H1 (cell line): ENCODE data around the gene RCSD1. TPM values are rescaled to one million over a fixed set of nuclear protein-coding genes. Genes with fewer than 3 reads are reported as not detected.

ENCODE experiments used
- CTCF ChIA-PET: fragments of 300-600 bp; sonication (Branson Sonifier 250); formaldehyde crosslinking; loops from one replicate; lab custom pipeline; 2021; ENCODE audit not compliant: partially characterized antibody; lab: Charles Lee
- POLR2A ChIA-PET: fragments of 300-600 bp; sonication (Branson Sonifier 250); formaldehyde crosslinking; loops from one replicate; lab custom pipeline; 2021; ENCODE audit warnings: inconsistent platforms; ENCODE audit not compliant: partially characterized antibody; lab: Charles Lee
- DNase-seq, 2 experiments: peaks; one replicate each; pipeline versions ENCODE4 v3.0.0 to v3.0.0-alpha.2; 2010 to 2022; ENCODE audit warnings: low spot score in 2 of 2, low read depth in 1 of 2, mixed read lengths in 1 of 2
- FAIRE-seq: peaks from 2 replicates; lab custom pipeline; 2011; peaks lifted over from hg19 to GRCh38; lab: Jason Lieb, UNC
- H2AFZ ChIP-seq: 2 replicates; pipeline ENCODE4 v1.8.1; 2012; ENCODE audit warnings: low read length, inconsistent platforms
- H2AK5ac ChIP-seq: 2 replicates; pipeline ENCODE4 v1.6.1; 2013; ENCODE audit warnings: low read depth, low read length
- H2BK120ac ChIP-seq: replicated peaks from 2 replicates; pipeline ENCODE3; 2013; ENCODE audit warnings: low read depth, low read length, inconsistent platforms
- H2BK12ac ChIP-seq: 2 replicates; pipeline ENCODE4 v1.6.1; 2013; ENCODE audit warnings: low read depth, low read length
- H2BK15ac ChIP-seq: 2 replicates; pipeline ENCODE4 v1.6.1; 2013; ENCODE audit warnings: low read length
- H2BK20ac ChIP-seq: 2 replicates; pipeline ENCODE4 v1.6.1; 2013; ENCODE audit warnings: low read length
- H2BK5ac ChIP-seq: 2 replicates; pipeline ENCODE4 v1.6.1; 2013; ENCODE audit warnings: low read depth, low read length
- H3K14ac ChIP-seq: 2 replicates; pipeline ENCODE4 v1.6.1; 2013; ENCODE audit warnings: inconsistent platforms; ENCODE audit not compliant: insufficient read length
- H3K18ac ChIP-seq: 2 replicates; pipeline ENCODE4 v1.6.1; 2013; ENCODE audit warnings: low read length; ENCODE audit errors: extremely low read depth
- H3K23ac ChIP-seq: 2 replicates; pipeline ENCODE4 v1.6.1; 2013; ENCODE audit warnings: inconsistent platforms; ENCODE audit not compliant: insufficient read length
- H3K23me2 ChIP-seq: 2 replicates; pipeline ENCODE4 v1.6.1; 2013; ENCODE audit warnings: low read depth, low read length
- H3K27ac ChIP-seq: 2 replicates; pipeline ENCODE4 v1.6.1; 2011; ENCODE audit warnings: low read depth, low read length, inconsistent platforms
- H3K27me3 ChIP-seq, 4 experiments: replicated peaks in 1 of 4; 1 replicate in 1 of 4; 2 replicates in 3 of 4; pipeline versions ENCODE4 v1.6.1 to v1.8.1; 2011 to 2013; ENCODE audit warnings: low read length in 3 of 4, mild to moderate bottlenecking in 3 of 4, inconsistent platforms in 2 of 4, mixed read lengths in 2 of 4, moderate library complexity in 1 of 4; ENCODE audit not compliant: control insufficient read depth in 3 of 4, insufficient read depth in 3 of 4; ENCODE audit errors: extremely low read depth in 1 of 4
- H3K36me3 ChIP-seq, 4 experiments: 2 replicates each; pipeline versions ENCODE4 v1.6.1 to v1.8.1; 2011 to 2013; ENCODE audit warnings: mild to moderate bottlenecking in 4 of 4, low read length in 3 of 4, moderate library complexity in 2 of 4, control low read depth in 1 of 4, inconsistent platforms in 1 of 4; ENCODE audit not compliant: insufficient read depth in 4 of 4, control insufficient read depth in 2 of 4
- H3K4ac ChIP-seq: replicated peaks from 2 replicates; pipeline ENCODE3; 2013; ENCODE audit warnings: low read length, low read depth, mixed read lengths, inconsistent platforms; ENCODE audit not compliant: insufficient read length
- H3K4me1 ChIP-seq, 4 experiments: replicated peaks in 1 of 4; 1 replicate in 1 of 4; 2 replicates in 3 of 4; pipeline versions ENCODE4 v1.6.1 to v1.8.1; 2011 to 2013; ENCODE audit warnings: low read length in 3 of 4, inconsistent platforms in 2 of 4, mixed read lengths in 1 of 4; ENCODE audit not compliant: insufficient read depth in 4 of 4, control insufficient read depth in 3 of 4
- H3K4me2 ChIP-seq, 2 experiments: 2 replicates each; pipeline versions ENCODE4 v1.6.1 to v1.8.1; 2011 to 2013; ENCODE audit warnings: low read depth in 2 of 2, low read length in 2 of 2, control low read depth in 1 of 2, inconsistent platforms in 1 of 2, mild to moderate bottlenecking in 1 of 2; ENCODE audit not compliant: insufficient read depth in 1 of 2
- H3K4me3 ChIP-seq, 4 experiments: fragments of 200-600, 300-600 bp in 1 of 4; sonication (generic), shearing (Covaris generic), sonication (Bioruptor Twin) in 1 of 4; 2 replicates each; pipeline versions ENCODE4 v1.5.1 to v1.8.1; 2011 to 2016; ENCODE audit warnings: low read length in 4 of 4, low read depth in 3 of 4, control low read depth in 2 of 4, inconsistent platforms in 2 of 4, mild to moderate bottlenecking in 2 of 4, mixed read lengths in 1 of 4, moderate library complexity in 1 of 4; ENCODE audit not compliant: insufficient read depth in 2 of 4; ENCODE audit errors: extremely low read depth in 1 of 4
- H3K56ac ChIP-seq: replicated peaks from 2 replicates; pipeline ENCODE3; 2013; ENCODE audit warnings: low read depth, mild to moderate bottlenecking, mixed read lengths, low read length, inconsistent platforms; ENCODE audit not compliant: insufficient read length
- H3K79me1 ChIP-seq: 2 replicates; pipeline ENCODE4 v1.6.1; 2013; ENCODE audit warnings: low read depth, low read length, control low read depth
- H3K79me2 ChIP-seq, 2 experiments: 2 replicates each; pipeline versions ENCODE4 v1.6.1 to v1.8.1; 2012 to 2013; ENCODE audit warnings: low read length in 2 of 2, mild to moderate bottlenecking in 2 of 2, inconsistent platforms in 1 of 2; ENCODE audit not compliant: insufficient read depth in 2 of 2, control insufficient read depth in 1 of 2
- H3K9ac ChIP-seq, 4 experiments: replicated peaks in 1 of 4; 1 replicate in 1 of 4; 2 replicates in 3 of 4; pipeline versions ENCODE4 v1.6.1 to v1.8.1; 2011 to 2013; ENCODE audit warnings: low read depth in 3 of 4, low read length in 3 of 4, control low read depth in 2 of 4, mild to moderate bottlenecking in 2 of 4, moderate library complexity in 2 of 4, inconsistent platforms in 1 of 4; ENCODE audit errors: extremely low read depth in 1 of 4
- H3K9me3 ChIP-seq, 2 experiments: 2 replicates each; pipeline versions ENCODE4 v1.6.1 to v1.8.1; 2012 to 2013; ENCODE audit warnings: mild to moderate bottlenecking in 2 of 2, moderate library complexity in 2 of 2, control low read depth in 1 of 2, inconsistent platforms in 1 of 2, low read depth in 1 of 2, low read length in 1 of 2, mixed read lengths in 1 of 2; ENCODE audit not compliant: insufficient read depth in 2 of 2
- H4K20me1 ChIP-seq, 2 experiments: replicated peaks in 1 of 2; 2 replicates each; pipeline versions ENCODE3 to v1.8.1; 2011 to 2013; ENCODE audit warnings: inconsistent platforms in 2 of 2, low read length in 2 of 2, mild to moderate bottlenecking in 1 of 2; ENCODE audit not compliant: insufficient read depth in 2 of 2, control insufficient read depth in 1 of 2
- H4K5ac ChIP-seq: 2 replicates; pipeline ENCODE4 v1.6.1; 2013; ENCODE audit warnings: low read length, low read depth, mixed read lengths, inconsistent platforms; ENCODE audit not compliant: insufficient read length
- H4K8ac ChIP-seq: 2 replicates; pipeline ENCODE4 v1.8.0; 2013; ENCODE audit warnings: mild to moderate bottlenecking, moderate library complexity, low read length, inconsistent platforms; ENCODE audit not compliant: insufficient read depth; ENCODE audit errors: extremely low read depth
- H4K91ac ChIP-seq: replicated peaks from 2 replicates; pipeline ENCODE3; 2013; ENCODE audit warnings: low read length, mixed read lengths, inconsistent platforms; ENCODE audit not compliant: insufficient read length
- CBX5 ChIP-seq: fragments of 300-800, 300-1000 bp; sonication (generic); IDR thresholded peaks from 2 replicates; pipeline ENCODE4 v1.7.1; 2016; ENCODE audit warnings: antibody characterized with exemption, low read length, low read depth
- EP300 ChIP-seq, 2 experiments: IDR thresholded peaks; 1 replicate in 1 of 2; 2 replicates in 1 of 2; pipeline ENCODE4 v1.6.1; 2011 to 2012; ENCODE audit warnings: low read depth in 2 of 2, low read length in 2 of 2, mild to moderate bottlenecking in 2 of 2, borderline replicate concordance in 1 of 2, inconsistent platforms in 1 of 2, moderate library complexity in 1 of 2
- FOSL1 ChIP-seq: IDR thresholded peaks from 2 replicates; pipeline ENCODE4 v1.6.1; 2011; ENCODE audit warnings: mild to moderate bottlenecking, low read depth, low read length, moderate library complexity; ENCODE audit not compliant: insufficient read depth
- HDAC6 ChIP-seq: IDR thresholded peaks from one replicate; pipeline ENCODE4 v1.7.1; 2012; ENCODE audit warnings: low read depth, mild to moderate bottlenecking, inconsistent platforms, low read length, moderate library complexity
- NRF1 ChIP-seq: IDR thresholded peaks from 2 replicates; pipeline ENCODE4 v1.6.1; 2011; ENCODE audit warnings: mild to moderate bottlenecking, low read depth, low read length, improper control_type of control experiment
- PHF8 ChIP-seq: fragments of 200-600 bp; sonication (generic); conservative IDR thresholded peaks from 2 replicates; pipeline ENCODE4 v1.7.1; 2012; ENCODE audit warnings: low read depth, mild to moderate bottlenecking, inconsistent platforms, low read length, moderate library complexity
- POLR2AphosphoS5 ChIP-seq: IDR thresholded peaks from 2 replicates; pipeline ENCODE4 v1.6.1; 2011; ENCODE audit warnings: low read depth, low read length
- RBBP5 ChIP-seq: IDR thresholded peaks from 2 replicates; pipeline ENCODE4 v1.7.1; 2012; ENCODE audit warnings: low read depth, mild to moderate bottlenecking, inconsistent platforms, low read length, moderate library complexity, borderline replicate concordance
- SAP30 ChIP-seq: fragments of 300-600 bp; sonication (generic); IDR thresholded peaks from 2 replicates; pipeline ENCODE4 v1.7.1; 2012; ENCODE audit warnings: low read length, moderate library complexity, mild to moderate bottlenecking, inconsistent platforms; ENCODE audit not compliant: insufficient read depth, insufficient replicate concordance
- SIX5 ChIP-seq: IDR thresholded peaks from 2 replicates; pipeline ENCODE4 v1.6.1; 2011; ENCODE audit warnings: mild to moderate bottlenecking, low read depth, low read length
- TAF1 ChIP-seq: IDR thresholded peaks from 2 replicates; pipeline ENCODE4 v1.6.1; 2011; ENCODE audit warnings: mild to moderate bottlenecking, low read depth, low read length
- TCF12 ChIP-seq: IDR thresholded peaks from 2 replicates; pipeline ENCODE4 v1.6.1; 2011; ENCODE audit warnings: low read depth, mild to moderate bottlenecking, low read length
- TEAD4 ChIP-seq: IDR thresholded peaks from 2 replicates; pipeline ENCODE4 v1.6.1; 2012; ENCODE audit warnings: low read depth, low read length, inconsistent platforms, mixed read lengths
- YY1 ChIP-seq: IDR thresholded peaks from 2 replicates; pipeline ENCODE4 v1.6.1; 2011; ENCODE audit warnings: low read depth, mild to moderate bottlenecking, low read length
- polyA plus RNA-seq, 7 experiments: library from polyadenylated mRNA; depleted of rRNA in 3 of 7; stranded (reverse) in 5 of 7; unstranded in 2 of 7; fragments of >200 nt in 5 of 7; fragments of 200-250 nt in 2 of 7; gene quantifications; 1 replicate in 5 of 7; 2 replicates in 1 of 7; 4 replicates in 1 of 7; pipeline versions ENCODE4 v1.2.1 to v1.2.3, GENCODE V29; 2011 to 2013; ENCODE audit warnings: missing spikeins in 2 of 7, mixed read lengths in 2 of 7
- total RNA-seq: library from RNA; stranded (reverse); fragmentation: NEBNext Ultra II Directional; extraction: Animal tissue kit (Norgen Biotek cat#: 25700); gene quantifications from 2 replicates; pipeline ENCODE4 v1.2.1, GENCODE V29; 2021
- TF ChIP-seq, protein P1 (sequence below): IDR thresholded peaks from 2 replicates; pipeline ENCODE4 v1.6.1; 2011; ENCODE audit warnings: low read length, improper control_type of control experiment

The RCSD1 gene
- total and polyA plus RNA-seq, 2 of the 8 experiments (the other 6 are each of a cell fraction or from before 2014, with no cell fraction given): 0.47 to 0.69 TPM

DNA sequence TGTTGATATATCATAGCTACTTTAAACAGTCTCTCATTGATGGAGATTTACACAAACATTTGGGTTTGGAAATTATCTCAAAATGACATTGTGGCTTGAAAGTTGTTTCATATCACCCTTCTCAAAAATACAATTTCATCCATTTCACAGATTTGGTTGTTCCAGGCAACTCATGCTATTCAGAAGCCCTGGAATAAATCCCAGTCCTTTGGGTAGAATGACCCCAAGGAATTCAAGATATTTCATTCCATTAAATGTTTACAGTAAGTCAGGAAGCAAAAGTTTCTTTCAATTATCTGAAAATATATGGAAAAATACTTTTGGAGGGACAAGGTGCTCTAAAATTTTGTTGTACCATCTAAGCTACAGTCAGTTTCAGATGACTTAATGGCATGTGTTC is 118.9 kb downstream of the RCSD1 start:
- no peaks in the 10 kb centered on the region for H3K9me3 ChIP-seq
- H2AK5ac ChIP-seq: no peak overlapping the region
- H2BK20ac ChIP-seq: no peak overlapping the region
- no peaks in the 10 kb centered on the region for H3K23me2 ChIP-seq
- H3K4ac ChIP-seq: no peak overlapping the region
- H2BK5ac ChIP-seq: no peak overlapping the region
- H3K4me1 ChIP-seq: peaks cover 0 to 7% (median 0%) of the 10 kb centered on the region in 4 experiments; a peak in 3 of 7 replicates
- H3K4me2 ChIP-seq: no peak overlapping the region
- H2BK15ac ChIP-seq: no peak overlapping the region
- no peak overlapping the region for H2AFZ ChIP-seq
- CTCF ChIA-PET: interaction anchor here (0.9 to 1.5 kb wide), 5 partner anchors 10 to 61 kb away, joined by 3 to 4 read pairs (median 3); no protein-coding TSS in a partner anchor
- no peak overlapping the region for H3K14ac ChIP-seq
- no peak overlapping the region for H3K23ac ChIP-seq
- no peak overlapping the region for H3K27ac ChIP-seq
- no peak overlapping the region for H3K9ac ChIP-seq
- no peak overlapping the region for H4K8ac ChIP-seq
- POLR2A ChIA-PET: no interaction called here
- H4K20me1 ChIP-seq: peaks cover 3 to 9% of the 10 kb centered on the region in 2 experiments
- no peak overlapping the region for H3K4me3 ChIP-seq
- FAIRE-seq (no peak), DNase-seq (no peak)
- no peak overlapping the region for H3K56ac ChIP-seq
- H2BK120ac ChIP-seq: no peak overlapping the region
- H3K27me3 ChIP-seq: no peaks in the 10 kb centered on the region
- no peak overlapping the region for H4K5ac ChIP-seq
- no peak overlapping the region for H2BK12ac ChIP-seq
- H3K36me3 ChIP-seq: no peaks in the 10 kb centered on the region
- H3K79me2 ChIP-seq: peaks cover 0 to 68% of the 10 kb centered on the region in 2 experiments; a peak in 2 of 4 replicates
- H4K91ac ChIP-seq: no peak overlapping the region
- H3K18ac ChIP-seq: no peak overlapping the region
- H3K79me1 ChIP-seq: peaks cover 14% of the 10 kb centered on the region
- TF ChIP-seq NRF1 (no peak), RBBP5 (no peak), POLR2AphosphoS5 (no peak), SAP30 (no peak), HDAC6 (no peak), TAF1 (no peak), PHF8 (no peak), SIX5 (no peak), TCF12 (no peak), TEAD4 (no peak), EP300 (IDR thresholded peaks at IDR 0.05; ENCODE audit: borderline replicate concordance in 1 of 2, low read depth in 2 of 2, low read length in 2 of 2) (no peak), CBX5 (no peak), YY1 (no peak), FOSL1 (no peak)
- TF ChIP-seq, protein P1, sequence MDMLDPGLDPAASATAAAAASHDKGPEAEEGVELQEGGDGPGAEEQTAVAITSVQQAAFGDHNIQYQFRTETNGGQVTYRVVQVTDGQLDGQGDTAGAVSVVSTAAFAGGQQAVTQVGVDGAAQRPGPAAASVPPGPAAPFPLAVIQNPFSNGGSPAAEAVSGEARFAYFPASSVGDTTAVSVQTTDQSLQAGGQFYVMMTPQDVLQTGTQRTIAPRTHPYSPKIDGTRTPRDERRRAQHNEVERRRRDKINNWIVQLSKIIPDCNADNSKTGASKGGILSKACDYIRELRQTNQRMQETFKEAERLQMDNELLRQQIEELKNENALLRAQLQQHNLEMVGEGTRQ: no peak
